GM12801 (cell line): ENCODE data around the gene TLR9.

ENCODE experiments used
- TF ChIP-seq, protein P1 (sequence below): IDR thresholded peaks from one replicate; pipeline ENCODE4 v1.5.1; 2011; ENCODE audit warnings: control low read depth; ENCODE audit not compliant: insufficient read length; ENCODE audit errors: extremely low read depth

TLR9 gene

DNA sequence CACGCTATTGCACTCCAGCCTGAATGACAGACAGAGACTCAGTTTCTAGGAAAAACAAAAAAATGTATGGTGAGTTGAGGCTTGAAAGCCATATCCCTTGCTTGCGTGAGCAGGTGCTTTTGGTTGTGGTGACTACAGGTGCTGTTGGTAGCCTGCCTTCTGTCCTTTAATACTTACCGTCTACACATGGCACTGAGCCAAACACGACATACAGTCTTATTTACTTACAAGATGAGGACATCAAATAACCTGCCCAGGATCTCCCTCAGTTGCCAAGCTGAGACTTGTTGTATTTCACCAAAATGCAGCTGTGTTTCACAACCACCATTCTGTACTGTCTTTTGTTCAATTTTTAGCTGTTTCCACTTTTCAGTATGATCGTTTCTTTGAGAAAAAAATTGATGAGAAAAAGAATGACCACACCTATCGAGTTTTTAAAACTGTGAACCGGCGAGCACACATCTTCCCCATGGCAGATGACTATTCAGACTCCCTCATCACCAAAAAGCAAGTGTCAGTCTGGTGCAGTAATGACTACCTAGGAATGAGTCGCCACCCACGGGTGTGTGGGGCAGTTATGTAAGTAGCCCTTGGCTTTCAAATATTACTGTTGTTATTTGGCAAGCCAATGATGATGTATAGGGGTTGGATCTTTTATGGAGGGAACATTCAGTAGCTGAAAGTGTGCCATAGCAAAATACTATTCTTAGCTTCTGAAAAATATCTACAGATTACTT lies 20.9 kb downstream of the TLR9 start:
- TF ChIP-seq, protein P1, sequence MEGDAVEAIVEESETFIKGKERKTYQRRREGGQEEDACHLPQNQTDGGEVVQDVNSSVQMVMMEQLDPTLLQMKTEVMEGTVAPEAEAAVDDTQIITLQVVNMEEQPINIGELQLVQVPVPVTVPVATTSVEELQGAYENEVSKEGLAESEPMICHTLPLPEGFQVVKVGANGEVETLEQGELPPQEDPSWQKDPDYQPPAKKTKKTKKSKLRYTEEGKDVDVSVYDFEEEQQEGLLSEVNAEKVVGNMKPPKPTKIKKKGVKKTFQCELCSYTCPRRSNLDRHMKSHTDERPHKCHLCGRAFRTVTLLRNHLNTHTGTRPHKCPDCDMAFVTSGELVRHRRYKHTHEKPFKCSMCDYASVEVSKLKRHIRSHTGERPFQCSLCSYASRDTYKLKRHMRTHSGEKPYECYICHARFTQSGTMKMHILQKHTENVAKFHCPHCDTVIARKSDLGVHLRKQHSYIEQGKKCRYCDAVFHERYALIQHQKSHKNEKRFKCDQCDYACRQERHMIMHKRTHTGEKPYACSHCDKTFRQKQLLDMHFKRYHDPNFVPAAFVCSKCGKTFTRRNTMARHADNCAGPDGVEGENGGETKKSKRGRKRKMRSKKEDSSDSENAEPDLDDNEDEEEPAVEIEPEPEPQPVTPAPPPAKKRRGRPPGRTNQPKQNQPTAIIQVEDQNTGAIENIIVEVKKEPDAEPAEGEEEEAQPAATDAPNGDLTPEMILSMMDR = no peak

DNA sequence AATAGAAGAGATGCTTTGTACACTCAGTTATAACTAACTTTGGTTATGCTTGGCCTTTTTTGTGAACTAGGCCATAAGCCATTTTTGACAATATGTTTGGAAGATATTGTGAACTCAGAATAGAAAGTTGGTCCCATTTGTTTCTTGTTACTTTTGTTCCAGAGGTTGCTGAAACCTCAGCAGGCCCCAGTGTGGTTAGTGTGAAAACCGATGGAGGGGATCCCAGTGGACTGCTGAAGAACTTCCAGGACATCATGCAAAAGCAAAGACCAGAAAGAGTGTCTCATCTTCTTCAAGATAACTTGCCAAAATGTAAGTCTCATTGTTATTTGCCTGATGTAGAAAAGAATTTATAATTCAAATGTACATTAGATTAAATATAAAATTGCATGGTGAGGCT lies 21.7 kb downstream of the TLR9 start:
- TF ChIP-seq, protein P1 = no peak

DNA sequence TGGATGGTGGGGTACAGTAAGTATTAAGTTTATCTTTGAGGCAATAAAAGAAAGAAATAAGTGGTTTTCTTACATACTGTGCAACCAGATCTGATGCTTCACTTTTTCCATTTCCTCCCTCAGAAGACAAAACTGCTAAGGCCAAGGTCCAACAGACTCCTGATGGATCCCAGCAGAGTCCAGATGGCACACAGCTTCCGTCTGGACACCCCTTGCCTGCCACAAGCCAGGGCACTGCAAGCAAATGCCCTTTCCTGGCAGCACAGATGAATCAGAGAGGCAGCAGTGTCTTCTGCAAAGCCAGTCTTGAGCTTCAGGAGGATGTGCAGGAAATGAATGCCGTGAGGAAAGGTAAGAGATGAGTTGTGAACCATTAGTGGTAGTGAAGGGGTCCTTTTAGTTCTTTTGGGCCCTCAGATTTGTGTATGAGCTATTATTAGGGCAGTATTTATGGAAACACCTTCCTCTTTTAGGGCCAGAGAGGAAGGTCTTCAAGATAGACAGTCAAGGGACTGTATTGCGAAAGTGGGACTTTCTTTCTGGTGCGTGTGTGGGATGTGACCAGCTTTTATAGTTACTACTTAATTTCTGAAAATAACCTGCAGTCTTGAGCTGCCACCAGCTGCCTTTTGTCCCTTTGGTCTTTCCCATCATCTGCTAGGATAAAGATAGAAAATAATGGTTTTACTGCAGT lies 22.9 kb downstream of the TLR9 start:
- TF ChIP-seq, protein P1 = no peak

DNA sequence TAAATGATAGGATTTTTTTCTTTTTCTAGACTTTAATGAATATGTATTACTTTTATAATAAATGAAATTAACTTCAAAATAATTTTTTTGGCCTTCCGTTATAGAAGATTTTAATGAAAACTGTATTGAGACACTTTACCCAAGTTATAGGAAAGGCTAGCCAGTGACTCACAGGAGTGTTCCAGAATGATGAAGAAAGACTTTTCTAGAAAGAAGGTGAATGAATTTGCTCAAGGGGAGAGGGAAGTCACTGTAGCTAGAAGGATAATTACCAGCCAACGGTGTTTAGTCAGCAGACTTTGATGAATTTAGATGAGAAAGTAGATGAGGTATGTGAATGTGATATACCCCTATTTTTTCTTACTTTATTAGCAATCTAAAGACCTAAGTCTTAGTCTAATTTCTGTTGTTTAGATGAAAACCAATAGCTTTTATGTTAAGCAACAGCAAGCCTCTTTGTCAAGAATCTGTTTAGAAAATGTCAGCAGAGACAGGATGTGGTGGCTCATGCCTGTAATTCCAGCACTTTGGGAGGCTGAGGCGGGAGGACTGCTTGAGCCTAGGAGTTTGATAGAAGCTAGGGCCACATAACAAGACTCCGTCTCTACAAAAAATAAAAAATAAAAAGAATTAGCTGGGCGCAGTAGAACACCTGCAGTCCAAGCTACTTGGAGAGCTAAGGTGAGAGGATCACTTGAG lies 24.3 kb downstream of the TLR9 start:
- TF ChIP-seq, protein P1 = no peak

DNA sequence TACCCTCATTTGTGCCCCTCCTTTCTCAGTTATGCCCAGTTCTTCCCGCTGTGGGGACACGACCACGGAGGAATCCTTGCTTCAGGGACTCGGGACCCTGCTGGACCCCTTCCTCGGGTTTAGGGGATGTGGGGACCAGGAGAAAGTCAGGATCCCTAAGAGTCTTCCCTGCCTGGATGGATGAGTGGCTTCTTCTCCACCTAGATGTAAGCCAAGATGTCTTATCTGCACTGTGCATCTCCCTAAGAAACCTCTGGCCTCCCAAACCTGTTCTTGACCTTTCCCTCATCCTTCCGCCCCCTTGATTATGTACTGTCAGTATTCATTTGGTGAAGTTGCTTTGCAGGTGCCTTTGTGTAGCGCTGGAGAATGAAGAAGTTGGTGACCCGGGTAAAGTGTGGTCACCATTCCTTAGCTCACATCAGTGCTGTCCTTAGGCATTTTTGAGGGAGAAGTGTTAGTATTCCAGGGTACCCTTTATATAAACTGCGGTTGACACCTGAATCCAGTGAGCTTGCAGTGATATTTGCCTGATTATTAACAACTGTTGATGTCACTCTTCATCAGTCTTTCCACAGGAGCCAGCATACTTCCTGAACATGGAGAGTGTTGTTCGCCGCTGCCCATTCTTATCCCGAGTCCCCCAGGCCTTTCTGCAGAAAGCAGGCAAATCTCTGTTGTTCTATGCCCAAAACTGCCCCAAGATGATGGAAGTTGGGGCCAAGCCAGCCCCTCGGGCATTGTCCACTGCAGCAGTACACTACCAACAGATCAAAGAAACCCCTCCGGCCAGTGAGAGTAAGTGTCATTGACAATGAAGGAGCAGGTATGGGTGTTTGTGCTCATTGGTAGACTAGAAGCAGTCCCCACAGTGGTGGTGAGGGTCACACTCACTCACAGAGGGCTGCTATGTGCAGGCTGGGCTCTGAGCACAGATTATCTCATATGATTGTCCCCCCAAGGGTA lies 26.5 kb downstream of the TLR9 start:
- TF ChIP-seq, protein P1 = no peak

DNA sequence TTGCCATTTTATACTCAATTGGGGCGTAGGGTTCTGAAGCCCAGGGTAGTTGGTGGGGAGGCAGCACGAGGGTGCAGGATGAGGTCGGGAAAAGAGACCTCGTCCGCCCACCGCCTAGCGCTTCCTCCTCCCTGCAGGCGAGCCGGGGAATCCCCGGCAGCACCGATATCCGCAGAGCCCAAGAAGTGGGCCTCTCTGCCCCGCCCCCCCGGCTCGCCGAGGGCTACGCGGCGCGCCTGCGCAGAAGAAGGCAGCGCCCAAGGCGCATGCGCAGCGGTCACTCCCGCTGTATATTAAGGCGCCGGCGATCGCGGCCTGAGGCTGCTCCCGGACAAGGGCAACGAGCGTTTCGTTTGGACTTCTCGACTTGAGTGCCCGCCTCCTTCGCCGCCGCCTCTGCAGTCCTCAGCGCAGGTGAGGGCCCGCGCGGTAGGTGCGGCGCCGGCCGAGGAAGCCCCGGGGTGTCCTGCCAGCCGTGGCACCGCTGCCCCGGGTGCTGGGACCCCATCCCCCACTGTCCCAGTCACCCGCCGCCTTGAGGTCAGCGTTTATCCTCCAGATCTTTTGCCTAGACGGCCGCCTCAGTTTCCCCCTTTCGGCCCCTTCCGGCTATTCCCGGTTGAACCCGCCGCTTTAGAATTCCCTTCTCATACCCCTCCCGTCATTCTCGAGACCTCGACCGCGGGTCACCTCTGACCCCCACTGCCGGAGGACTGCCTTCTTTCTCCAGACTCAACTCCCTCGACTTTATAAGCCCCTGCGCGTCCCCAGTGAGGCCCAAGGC lies 27.4 kb downstream of the TLR9 start, which contains the start of gene ALAS1:
Gene ALAS1, plus strand, starts transcription at position 319 of the 784 bp plus-strand sequence. CDS start 1,082 bp downstream, outside the sequence.
- TF ChIP-seq, protein P1 = no peak
